Endothelial cell of umbilical vein (primary cell): ENCODE data around the gene C22orf23. TPM values are rescaled to one million over a fixed set of nuclear protein-coding genes. Genes with fewer than 3 reads are reported as not detected.

Source experiments
- BruUV-seq: library from RNA; stranded (reverse); fragments of 400-500 nt; replicated peaks from 2 replicates; lab custom pipeline; 2021; lab: Mats Ljungman, UMichigan
- CTCF ChIA-PET: fragments of 300-600, 350-600 bp; sonication (Branson Sonifier 250); formaldehyde crosslinking; loops from one replicate; lab custom pipeline; 2021; ENCODE audit warnings: antibody characterized with exemption, inconsistent platforms; lab: Charles Lee
- POLR2A ChIA-PET: fragments of 300-600, 350-600 bp; sonication (Branson Sonifier 250); formaldehyde crosslinking; loops from one replicate; lab custom pipeline; 2021; ENCODE audit warnings: antibody characterized with exemption, inconsistent platforms; lab: Charles Lee
- DNase-seq: peaks from one replicate; pipeline ENCODE4 v3.0.0-alpha.2; 2011; ENCODE audit warnings: low read depth, low spot score
- FAIRE-seq: peaks from 2 replicates; lab custom pipeline; 2011; peaks lifted over from hg19 to GRCh38; lab: Jason Lieb, UNC
- H2AFZ ChIP-seq: 2 replicates; pipeline ENCODE4 v1.6.0; 2012; ENCODE audit warnings: low read depth, low read length, control low read depth, inconsistent platforms
- H3K27ac ChIP-seq: 2 replicates; pipeline ENCODE4 v1.5.1; 2011; ENCODE audit warnings: low read depth, mild to moderate bottlenecking, control low read depth, low read length, moderate library complexity; ENCODE audit not compliant: insufficient read depth
- H3K27me3 ChIP-seq, 2 experiments: 2 replicates each; pipeline versions ENCODE4 v1.6.0 to v1.6.1; 2011; ENCODE audit warnings: low read length in 2 of 2, mixed read lengths in 1 of 2; ENCODE audit not compliant: control insufficient read depth in 2 of 2, insufficient read depth in 2 of 2
- H3K36me3 ChIP-seq, 2 experiments: 2 replicates in 1 of 2; 3 replicates in 1 of 2; pipeline ENCODE4 v1.5.1; 2011; ENCODE audit warnings: low read length in 2 of 2, mild to moderate bottlenecking in 1 of 2, moderate library complexity in 1 of 2; ENCODE audit not compliant: control insufficient read depth in 2 of 2, insufficient read depth in 2 of 2; ENCODE audit errors: extremely low read depth in 1 of 2
- H3K4me1 ChIP-seq: 3 replicates; pipeline ENCODE4 v1.5.1; 2011; ENCODE audit warnings: mild to moderate bottlenecking, low read length; ENCODE audit not compliant: control insufficient read depth, insufficient read depth; ENCODE audit errors: extremely low read depth
- H3K4me2 ChIP-seq: 2 replicates; pipeline ENCODE4 v1.6.1; 2011; ENCODE audit warnings: low read length, control low read depth, mixed read lengths; ENCODE audit not compliant: insufficient read depth
- H3K4me3 ChIP-seq, 3 experiments: fragments of 200-600 bp in 1 of 3; sonication (generic), shearing (Covaris generic) in 1 of 3; replicated peaks in 1 of 3; 2 replicates each; pipeline ENCODE4 v1.5.1; 2011 to 2016; ENCODE audit warnings: control low read depth in 3 of 3, low read length in 3 of 3, mild to moderate bottlenecking in 2 of 3, inconsistent platforms in 1 of 3, low read depth in 1 of 3, moderate library complexity in 1 of 3; ENCODE audit not compliant: insufficient read depth in 1 of 3
- H3K79me2 ChIP-seq: 2 replicates; pipeline ENCODE4 v1.6.0; 2012; ENCODE audit warnings: low read length, inconsistent platforms; ENCODE audit not compliant: control insufficient read depth, insufficient read depth
- H3K9ac ChIP-seq: replicated peaks from 2 replicates; pipeline ENCODE3; 2011; ENCODE audit warnings: low read length, control low read depth; ENCODE audit not compliant: insufficient read depth; ENCODE audit errors: extremely low read depth
- H3K9me1 ChIP-seq: replicated peaks from 3 replicates; pipeline ENCODE4 v1.6.0; 2011; ENCODE audit warnings: mild to moderate bottlenecking, low read length; ENCODE audit not compliant: control insufficient read depth, insufficient read depth; ENCODE audit errors: extremely low read depth
- H3K9me3 ChIP-seq: replicated peaks from 2 replicates; pipeline ENCODE4 v1.5.1; 2012; ENCODE audit warnings: low read length, inconsistent platforms; ENCODE audit not compliant: control insufficient read depth, insufficient read depth
- H4K20me1 ChIP-seq: replicated peaks from 2 replicates; pipeline ENCODE3; 2011; ENCODE audit warnings: mild to moderate bottlenecking, low read length; ENCODE audit not compliant: control insufficient read depth, insufficient read depth; ENCODE audit errors: extremely low read depth
- CTCF ChIP-seq, 2 donors: IDR thresholded peaks; 1 replicate in 1 of 2; 2 replicates in 1 of 2; pipeline ENCODE4 v1.5.1; 2011; ENCODE audit warnings: low read length in 2 of 2, mild to moderate bottlenecking in 2 of 2, moderate library complexity in 2 of 2, control low read depth in 1 of 2, inconsistent platforms in 1 of 2, low read depth in 1 of 2; ENCODE audit not compliant: insufficient read depth in 1 of 2; ENCODE audit errors: extremely low read depth in 1 of 2
- EZH2 ChIP-seq: IDR thresholded peaks from 2 replicates; pipeline ENCODE4 v1.6.1; 2012; ENCODE audit warnings: borderline replicate concordance, low read depth, mild to moderate bottlenecking, moderate library complexity, low read length, inconsistent platforms; ENCODE audit not compliant: severe bottlenecking
- FOS ChIP-seq: IDR thresholded peaks from 2 replicates; pipeline ENCODE4 v1.6.1; 2011; ENCODE audit warnings: mild to moderate bottlenecking, low read length, moderate library complexity, borderline replicate concordance; ENCODE audit not compliant: insufficient read depth
- GATA2 ChIP-seq: IDR thresholded peaks from 2 replicates; pipeline ENCODE4 v1.7.0; 2011; ENCODE audit warnings: low read depth, mild to moderate bottlenecking, moderate library complexity, mixed read lengths, low read length; ENCODE audit not compliant: insufficient read length, insufficient read depth
- JUN ChIP-seq: IDR thresholded peaks from 2 replicates; pipeline ENCODE4 v1.6.1; 2011; ENCODE audit warnings: borderline replicate concordance, low read depth; ENCODE audit not compliant: insufficient read length, insufficient read depth
- MAX ChIP-seq: IDR thresholded peaks from 2 replicates; pipeline ENCODE4 v1.6.1; 2011; ENCODE audit not compliant: insufficient read depth, insufficient read length
- MYC ChIP-seq: IDR thresholded peaks from one replicate; pipeline ENCODE4 v1.6.1; 2011; ENCODE audit warnings: mild to moderate bottlenecking, low read depth, low read length
- POLR2A ChIP-seq: IDR thresholded peaks from 2 replicates; pipeline ENCODE4 v1.6.1; 2012; ENCODE audit warnings: low read depth, mild to moderate bottlenecking, control low read depth, low read length
- POLR2AphosphoS5 ChIP-seq: IDR thresholded peaks from 2 replicates; pipeline ENCODE4 v1.6.1; 2012; ENCODE audit warnings: low read depth, mild to moderate bottlenecking, control low read depth, low read length, moderate library complexity; ENCODE audit not compliant: insufficient read depth
- dilution Hi-C: fragments of 300-500 bp; cut with MboI; formaldehyde crosslinking; loops from one replicate; pipeline ENCODE4 v1.15.0; 2019; ENCODE audit warnings: low sequenced_read_pairs; ENCODE audit not compliant: extremely low pct_ligation_motif_present
- intact Hi-C: fragments of 100-400 bp; cut with micrococcal nuclease; formaldehyde crosslinking; loops from one replicate; pipeline ENCODE4 v1.10.0; 2022
- polyA plus RNA-seq, 4 experiments: library from polyadenylated mRNA; depleted of rRNA in 3 of 4; stranded (reverse) in 3 of 4; unstranded in 1 of 4; fragments of >200 nt; gene quantifications; 2 replicates each; pipeline versions ENCODE4 v1.2.1 to v1.2.3, GENCODE V29; 2011 to 2012; ENCODE audit warnings: missing spikeins in 1 of 4
- total RNA-seq: library from RNA; stranded (reverse); gene quantifications from 2 replicates; pipeline ENCODE4 v1.2.3, GENCODE V29; 2021

Gene C22orf23
- total and polyA plus RNA-seq, 2 donors (not counting 3 experiments of a cell fraction or from before 2014, with no cell fraction given): 0.23 to 0.44 TPM

- Histone ChIP-seq H3K79me2 (peaks cover 2% of the 10 kb centered on the region), H3K4me3 (no peak overlapping the region), H3K27me3 (no peaks in the 10 kb centered on the region), H3K4me2 (no peak overlapping the region), H3K9me3 (no peaks in the 10 kb centered on the region), H3K36me3 (peaks cover 11 to 34% of the 10 kb centered on the region in 2 experiments), H3K27ac (no peak overlapping the region), H3K9ac (no peak overlapping the region), H2AFZ (no peak overlapping the region), H3K4me1 (no peaks in the 10 kb centered on the region), H3K9me1 (no peaks in the 10 kb centered on the region), H4K20me1 (no peaks in the 10 kb centered on the region)
- ChIA-PET POLR2A (no interaction called here), CTCF (interaction anchor here (0.7 to 4.0 kb wide), 20 partner anchors 9 to 447 kb away, joined by 3 to 66 read pairs (median 4); partner anchors contain the start of genes C22orf23, MICALL1 and POLR2F)
- BruUV-seq: no TSS peak
- TF ChIP-seq GATA2: no peak
- TF ChIP-seq EZH2: no peak
- no peak for TF ChIP-seq POLR2A
- TF ChIP-seq MAX: no peak
- no peak for TF ChIP-seq POLR2AphosphoS5
- no peak for TF ChIP-seq FOS
- no peak for TF ChIP-seq CTCF (IDR thresholded peaks at IDR 0.05; ENCODE audit: extremely low read depth in 1 of 2, insufficient read depth in 1 of 2, low read depth in 1 of 2, low read length in 2 of 2)
- TF ChIP-seq JUN: no peak
- TF ChIP-seq MYC: no peak
- intact Hi-C loops (loop anchor here (1.0 kb wide), 3 partner anchors 32 to 149 kb away; no protein-coding TSS in a partner anchor), dilution Hi-C loops (no loop called here)
- no peak for FAIRE-seq
- DNase-seq: no peak
Measured at GRCh38 chr22:37965940-37966664, 12.7 kb upstream of the C22orf23 start.
